Duodenal mucosa (tissue), 2 donors: ENCODE measurements around the gene ADCK1.
A peak's percentile ranks its signal among the peaks of the same experiment; 100 is the strongest.
"Not testable (repeated sequence)": the region's sequence is repeated elsewhere in the genome, so short reads cannot be mapped to it uniquely, and the experiment has no call there.

Experiments used
- H3K27ac ChIP-seq: one replicate; pipeline ENCODE4 v1.7.0; 2013; ENCODE audit warnings: low read depth, low read length
- H3K27me3 ChIP-seq, 2 donors: one replicate each; pipeline ENCODE4 v1.7.0; 2013; ENCODE audit warnings: low read length in 2 of 2, control low read depth in 1 of 2; ENCODE audit not compliant: insufficient read depth in 2 of 2, control insufficient read depth in 1 of 2
- H3K36me3 ChIP-seq, 2 donors: one replicate each; pipeline ENCODE4 v1.7.0; 2013; ENCODE audit warnings: low read length in 2 of 2, control low read depth in 1 of 2; ENCODE audit not compliant: insufficient read depth in 2 of 2, control insufficient read depth in 1 of 2
- H3K4me1 ChIP-seq, 2 donors: one replicate each; pipeline ENCODE4 v1.7.0; 2013; ENCODE audit warnings: low read length in 2 of 2, control low read depth in 1 of 2; ENCODE audit not compliant: insufficient read depth in 2 of 2, control insufficient read depth in 1 of 2
- H3K4me3 ChIP-seq, 2 donors: one replicate each; pipeline ENCODE4 v1.7.0; 2013; ENCODE audit warnings: low read length in 2 of 2, low read depth in 1 of 2
- H3K9ac ChIP-seq, 2 donors: one replicate each; pipeline ENCODE4 v1.7.0; 2013; ENCODE audit warnings: low read length in 2 of 2, low read depth in 1 of 2
- H3K9me3 ChIP-seq, 2 donors: one replicate each; pipeline ENCODE4 v1.7.0; 2013; ENCODE audit warnings: low read length in 2 of 2, control low read depth in 1 of 2; ENCODE audit not compliant: control insufficient read depth in 1 of 2

ADCK1 gene

DNA sequence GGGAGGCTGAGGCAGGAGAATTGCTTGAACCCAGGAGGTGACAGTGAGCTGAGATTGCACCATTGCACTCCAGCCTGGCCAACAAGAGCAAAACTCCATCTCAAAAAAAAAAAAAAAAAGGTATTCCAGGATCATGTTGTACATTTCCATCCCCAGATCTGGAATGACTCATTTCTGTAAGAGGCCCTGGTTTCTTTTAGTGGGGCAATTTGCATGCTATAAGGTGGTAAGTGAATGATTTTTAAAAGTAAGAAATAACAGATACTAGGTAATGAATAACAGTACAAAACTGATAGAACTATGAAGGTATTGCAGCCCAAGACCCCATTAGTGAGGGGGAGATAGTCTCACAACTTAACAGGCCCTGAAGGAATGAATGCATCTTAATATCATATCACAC is 17.7 kb upstream of the ADCK1 start:
- Histone ChIP-seq H3K27me3 (no peaks in the 10 kb centered on the region), H3K9ac (no peak overlapping the region), H3K4me1 (no peaks in the 10 kb centered on the region), H3K36me3 (no peaks in the 10 kb centered on the region), H3K27ac (no peak overlapping the region), H3K9me3 (no peaks in the 10 kb centered on the region), H3K4me3 (no peak overlapping the region)

- H3K4me3 ChIP-seq, result no peak overlapping the region
- H3K36me3 ChIP-seq, result no peaks in the 10 kb centered on the region
- H3K4me1 ChIP-seq, result no peaks in the 10 kb centered on the region
- H3K27ac ChIP-seq, result no peak overlapping the region
- no peaks in the 10 kb centered on the region for H3K9me3 ChIP-seq
- H3K9ac ChIP-seq, result no peak overlapping the region
- H3K27me3 ChIP-seq, result no peaks in the 10 kb centered on the region
These were observed 13.8 kb upstream of the ADCK1 start for GRCh38 chr14:77786148-77786547.

DNA sequence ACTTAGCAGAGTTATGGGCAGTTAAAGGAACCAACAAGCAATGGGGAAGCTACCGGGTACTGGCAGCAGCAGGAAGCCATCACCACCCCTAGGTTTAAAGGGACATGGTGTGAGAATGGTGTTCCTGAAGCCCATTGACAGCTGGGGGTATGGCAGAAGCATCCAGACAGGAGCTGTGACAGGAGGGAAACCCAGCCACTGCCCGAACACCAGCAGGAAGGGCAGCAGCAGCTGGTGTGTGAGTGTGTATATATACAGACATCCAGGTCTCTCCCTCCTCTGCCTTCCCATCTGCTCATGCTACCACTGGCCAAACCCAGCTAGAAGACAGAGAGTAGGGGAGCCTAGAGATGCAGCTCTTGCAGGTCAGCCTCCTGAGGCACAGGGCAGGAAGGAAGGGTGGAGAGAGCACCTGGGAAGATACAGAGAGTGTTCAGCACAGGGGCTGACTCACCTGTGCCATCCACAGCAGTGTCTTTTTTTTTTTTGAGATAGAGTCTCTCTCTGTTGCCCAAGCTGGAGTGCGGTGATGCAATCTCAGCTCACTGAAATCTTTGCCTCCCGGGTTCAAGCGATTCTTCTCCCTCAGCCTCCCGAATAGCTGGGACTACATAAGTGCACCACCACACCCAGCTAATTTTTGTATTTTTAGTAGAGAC is 9.2 kb upstream of the ADCK1 start:
- no peaks in the 10 kb centered on the region for H3K9me3 ChIP-seq
- no peak overlapping the region for H3K9ac ChIP-seq
- H3K27me3 ChIP-seq, result no peaks in the 10 kb centered on the region
- H3K4me1 ChIP-seq, result no peaks in the 10 kb centered on the region
- H3K4me3 ChIP-seq, result no peak overlapping the region
- no peaks in the 10 kb centered on the region for H3K36me3 ChIP-seq
- H3K27ac ChIP-seq, result no peak overlapping the region

GRCh38 chr14:77791225-77791600 is 8.7 kb upstream of the ADCK1 start:
- Histone ChIP-seq H3K4me3 (no peak overlapping the region), H3K9me3 (no peaks in the 10 kb centered on the region), H3K27me3 (no peaks in the 10 kb centered on the region), H3K36me3 (no peaks in the 10 kb centered on the region), H3K9ac (no peak overlapping the region), H3K27ac (no peak overlapping the region), H3K4me1 (no peaks in the 10 kb centered on the region)

- not testable (repeated sequence) for H3K9ac ChIP-seq, H3K27ac ChIP-seq, H3K36me3 ChIP-seq, H3K9me3 ChIP-seq, H3K4me3 ChIP-seq, H3K4me1 ChIP-seq, H3K27me3 ChIP-seq
These were observed 6.7 kb upstream of the ADCK1 start for GRCh38 chr14:77793255-77793654.

DNA sequence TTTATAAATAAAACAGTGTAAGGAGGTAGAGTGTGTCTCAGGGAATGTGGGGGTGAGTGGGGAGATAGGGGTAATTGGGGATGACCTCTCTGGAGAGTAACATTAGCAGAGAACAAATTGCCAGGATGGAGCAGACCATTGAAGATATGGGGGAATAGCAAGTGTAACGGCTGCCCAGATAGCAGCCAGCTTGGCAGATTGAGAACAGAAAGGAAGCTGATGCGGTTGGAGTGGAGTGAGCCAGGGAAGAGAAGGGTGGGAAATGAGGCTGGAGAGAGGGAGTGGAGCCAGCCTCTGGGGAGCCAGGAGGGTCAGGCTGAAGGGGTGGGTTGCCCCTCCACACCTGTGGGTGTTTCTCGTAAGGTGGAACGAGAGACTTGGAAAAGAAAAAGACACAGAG is 5.6 kb upstream of the ADCK1 start:
- H3K9ac ChIP-seq, result no peak overlapping the region
- H3K36me3 ChIP-seq, result no peaks in the 10 kb centered on the region

DNA sequence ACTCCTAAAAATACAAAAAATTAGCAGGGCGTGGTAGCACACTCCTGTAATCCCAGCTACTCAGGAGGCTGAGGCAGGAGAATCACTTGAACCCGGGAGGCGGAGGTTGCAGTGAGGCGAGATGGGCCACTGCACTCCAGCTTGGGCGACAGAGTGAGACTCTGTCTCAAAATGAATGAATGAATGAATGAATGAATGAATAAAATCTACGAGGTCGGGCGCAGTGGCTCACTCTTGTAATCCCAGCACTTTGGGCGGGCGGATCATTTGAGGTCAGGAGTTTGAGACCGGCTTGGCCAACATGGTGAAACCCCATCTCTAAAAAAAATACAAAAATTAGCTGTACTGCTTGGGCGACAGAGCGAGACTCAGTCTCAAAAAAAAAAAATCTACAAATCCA is 453 bp upstream of the ADCK1 start:
- H3K9ac ChIP-seq, result peak overlapping the region; percentile 84 to 88
- peak overlapping the region; percentile 89 to 98 for H3K4me3 ChIP-seq
- H3K9me3 ChIP-seq, H3K36me3 ChIP-seq, H3K27me3 ChIP-seq, H3K27ac ChIP-seq, H3K4me1 ChIP-seq: not testable (repeated sequence)

More for the DNA sequence above, 5.6 kb upstream of the ADCK1 start:
- Histone ChIP-seq H3K27me3 (no peaks in the 10 kb centered on the region), H3K9me3 (no peaks in the 10 kb centered on the region), H3K4me3 (no peak overlapping the region), H3K27ac (no peak overlapping the region), H3K4me1 (no peaks in the 10 kb centered on the region)

DNA sequence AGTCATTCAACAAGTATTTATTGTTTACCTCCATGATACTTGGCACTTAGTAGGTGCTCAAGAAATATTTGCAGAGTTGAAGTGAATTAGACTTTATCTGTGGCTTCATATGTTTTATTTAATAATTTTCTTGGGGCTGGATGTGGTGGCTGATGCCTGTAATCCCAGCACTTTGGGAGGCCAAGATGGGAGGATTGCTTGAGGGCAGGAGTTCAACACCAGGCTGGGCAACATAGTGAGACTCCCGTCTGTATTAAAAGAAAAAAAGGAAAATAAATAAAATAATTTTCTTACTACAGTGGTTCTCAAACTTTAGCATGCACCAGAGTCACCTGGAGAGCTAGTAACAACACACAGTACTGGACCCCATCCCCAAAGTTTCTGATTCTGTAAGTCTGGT is 905 bp downstream of the ADCK1 start:
- peak overlapping the region; percentile 50 for H3K27ac ChIP-seq
- no peaks in the 10 kb centered on the region for H3K9me3 ChIP-seq
- no peaks in the 10 kb centered on the region for H3K36me3 ChIP-seq
- H3K9ac ChIP-seq, result peak overlapping the region in 1 of 2 donors; percentile 84
- peak overlapping the region; percentile 89 to 98 for H3K4me3 ChIP-seq
- H3K4me1 ChIP-seq, result peaks cover 0 to 4% of the 10 kb centered on the region in 2 donors
- no peaks in the 10 kb centered on the region for H3K27me3 ChIP-seq

DNA sequence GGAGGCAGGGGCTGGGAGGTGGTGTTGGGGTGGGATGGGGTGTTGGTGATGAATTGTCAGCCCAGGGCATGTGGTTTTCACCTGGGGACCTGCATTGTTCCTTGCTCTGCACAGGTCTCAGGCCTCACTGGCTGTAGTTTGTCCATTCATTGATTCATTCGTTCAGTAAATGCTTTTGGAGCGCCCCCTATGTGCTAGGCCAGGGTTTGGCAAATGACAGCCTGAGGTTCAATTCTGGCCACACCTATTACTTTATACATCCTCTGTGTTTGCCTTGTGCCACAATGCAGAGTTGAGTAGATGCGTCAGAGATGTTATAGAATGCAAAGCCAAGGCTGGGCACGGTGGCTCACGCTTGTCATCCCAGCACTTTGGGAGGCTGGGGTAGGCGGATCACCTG is 4.7 kb downstream of the ADCK1 start:
- H3K27ac ChIP-seq, result no peak overlapping the region
- H3K27me3 ChIP-seq, result no peaks in the 10 kb centered on the region
- H3K9me3 ChIP-seq, result no peaks in the 10 kb centered on the region
- no peak overlapping the region for H3K4me3 ChIP-seq
- H3K36me3 ChIP-seq, result no peaks in the 10 kb centered on the region
- peaks cover 0 to 4% of the 10 kb centered on the region in 2 donors for H3K4me1 ChIP-seq
- no peak overlapping the region for H3K9ac ChIP-seq

DNA sequence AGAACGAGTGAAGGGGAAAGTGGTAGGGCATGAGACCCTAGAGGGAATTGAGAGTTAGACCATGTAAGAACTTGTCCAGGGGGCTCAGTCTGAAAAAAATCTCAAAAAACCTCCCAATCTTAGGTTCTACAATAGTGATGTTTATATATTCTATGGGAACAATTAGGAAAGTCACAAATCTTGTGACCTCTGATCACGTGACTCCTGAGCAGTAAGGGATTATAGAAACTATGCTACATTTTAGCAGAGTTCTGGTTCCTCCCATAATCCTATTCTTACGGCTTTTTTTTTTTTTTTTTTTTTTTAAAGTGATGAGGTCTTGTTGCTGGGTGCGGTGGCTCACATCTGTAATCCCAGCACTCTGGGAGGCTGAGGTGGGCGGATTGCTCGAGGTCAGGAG is 5.8 kb downstream of the ADCK1 start:
- Histone ChIP-seq H3K4me1 (no peaks in the 10 kb centered on the region), H3K9ac (no peak overlapping the region)

GRCh38 chr14:77808250-77808649 is 8.3 kb downstream of the ADCK1 start:
- no peak overlapping the region for H3K9ac ChIP-seq
- no peaks in the 10 kb centered on the region for H3K4me1 ChIP-seq
- no peak overlapping the region for H3K27ac ChIP-seq
- H3K27me3 ChIP-seq, result no peaks in the 10 kb centered on the region
- no peaks in the 10 kb centered on the region for H3K36me3 ChIP-seq
- H3K4me3 ChIP-seq, result no peak overlapping the region
- no peaks in the 10 kb centered on the region for H3K9me3 ChIP-seq

More for the DNA sequence above, 5.8 kb downstream of the ADCK1 start:
- Histone ChIP-seq H3K9me3 (no peaks in the 10 kb centered on the region), H3K27me3 (no peaks in the 10 kb centered on the region), H3K4me3 (no peak overlapping the region), H3K36me3 (no peaks in the 10 kb centered on the region), H3K27ac (no peak overlapping the region)
